Loucy (cell line): ENCODE measurements around the gene MPC1L.

Experiments
- H2AFZ ChIP-seq: fragments of 200-600 bp; sonication (generic); 2 replicates; pipeline ENCODE4 v1.6.0; 2016; ENCODE audit warnings: antibody characterized with exemption, mild to moderate bottlenecking, low read length, moderate library complexity
- H3F3A ChIP-seq: fragments of 200-600 bp; 2 replicates; pipeline ENCODE4 v1.6.0; 2016; ENCODE audit warnings: antibody characterized with exemption, low read depth, mild to moderate bottlenecking
- H3K27me3 ChIP-seq: fragments of 200-600 bp; sonication (generic); 2 replicates; pipeline ENCODE4 v1.6.1; 2014; ENCODE audit warnings: low read length, mild to moderate bottlenecking; ENCODE audit not compliant: insufficient read depth, poor library complexity, severe bottlenecking
- H3K36me3 ChIP-seq: fragments of 200-600 bp; sonication (generic); 2 replicates; pipeline ENCODE4 v1.6.1; 2016; ENCODE audit warnings: low read length; ENCODE audit not compliant: insufficient read depth
- H3K4me1 ChIP-seq: fragments of 200-600 bp; sonication (generic); 2 replicates; pipeline ENCODE4 v1.5.1; 2014; ENCODE audit warnings: low read length, mild to moderate bottlenecking; ENCODE audit not compliant: insufficient read depth, poor library complexity, severe bottlenecking
- H3K4me2 ChIP-seq: fragments of 200-600 bp; sonication (generic); 2 replicates; pipeline ENCODE4 v1.6.0; 2014; ENCODE audit warnings: antibody characterized with exemption, low read length, low read depth, mild to moderate bottlenecking; ENCODE audit not compliant: poor library complexity, severe bottlenecking
- H3K4me3 ChIP-seq: fragments of 200-600 bp; sonication (generic); 2 replicates; pipeline ENCODE4 v1.5.1; 2014; ENCODE audit warnings: low read length, mild to moderate bottlenecking, mixed read lengths; ENCODE audit not compliant: poor library complexity, severe bottlenecking
- H3K79me2 ChIP-seq: fragments of 200-600 bp; sonication (generic); 2 replicates; pipeline ENCODE4 v1.6.1; 2014; ENCODE audit warnings: low read length; ENCODE audit not compliant: insufficient read depth
- H3K9ac ChIP-seq: fragments of 200-600 bp; sonication (generic); 2 replicates; pipeline ENCODE4 v1.6.0; 2014; ENCODE audit warnings: mild to moderate bottlenecking, low read depth, low read length, moderate library complexity; ENCODE audit not compliant: poor library complexity, severe bottlenecking
- H3K9me2 ChIP-seq: fragments of 200-600 bp; sonication (generic); replicated peaks from 2 replicates; pipeline ENCODE4 v1.6.1; 2016; ENCODE audit warnings: low read depth, low read length, mixed read lengths
- H3K9me3 ChIP-seq: fragments of 200-600 bp; sonication (generic); 2 replicates; pipeline ENCODE4 v1.6.1; 2014; ENCODE audit warnings: mild to moderate bottlenecking, antibody characterized with exemption, low read length, low read depth; ENCODE audit not compliant: insufficient read depth
- H4K20me1 ChIP-seq: fragments of 200-600 bp; sonication (generic); 2 replicates; pipeline ENCODE4 v1.6.0; 2014; ENCODE audit warnings: antibody characterized with exemption, low read length, mild to moderate bottlenecking; ENCODE audit not compliant: insufficient read depth, poor library complexity, severe bottlenecking
- EZH2phosphoT487 ChIP-seq: fragments of 200-600 bp; IDR thresholded peaks from 2 replicates; pipeline ENCODE4 v1.6.1; 2018; ENCODE audit warnings: antibody characterized with exemption, mild to moderate bottlenecking, moderate library complexity, borderline replicate concordance
- TF ChIP-seq, protein P1 (sequence below): fragments of 200-600 bp; sonication (generic); conservative IDR thresholded peaks from 2 replicates; pipeline ENCODE4 v1.5.1; 2014; ENCODE audit warnings: mild to moderate bottlenecking, antibody characterized with exemption, low read length

Gene MPC1L

DNA sequence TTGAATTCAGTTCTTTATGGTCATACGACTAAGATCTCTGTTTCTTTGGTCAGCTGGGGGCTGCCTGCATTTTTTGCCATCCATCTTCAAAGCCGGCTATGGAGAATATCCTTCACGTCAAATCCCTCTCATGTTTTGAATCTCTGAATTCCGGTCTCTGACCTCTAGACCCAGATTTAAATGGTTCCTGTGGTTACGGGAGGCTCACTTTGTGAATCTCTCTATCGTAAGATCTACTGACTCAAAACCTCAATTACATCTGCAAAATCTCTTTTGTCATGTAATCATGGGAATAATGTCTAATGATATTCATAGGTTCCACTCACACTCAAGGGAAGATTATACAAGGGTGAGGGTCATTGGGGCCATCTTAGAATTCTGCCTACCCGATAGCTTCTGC is 5.7 kb upstream of the MPC1L start:
- Histone ChIP-seq H3K4me1 (no peaks in the 10 kb centered on the region), H3K79me2 (no peaks in the 10 kb centered on the region), H3K36me3 (no peaks in the 10 kb centered on the region), H4K20me1 (no peaks in the 10 kb centered on the region), H2AFZ (no peak overlapping the region), H3F3A (no peaks in the 10 kb centered on the region), H3K9ac (no peak overlapping the region), H3K4me2 (no peak overlapping the region), H3K27me3 (no peaks in the 10 kb centered on the region), H3K4me3 (no peak overlapping the region), H3K9me2 (no peaks in the 10 kb centered on the region), H3K9me3 (no peaks in the 10 kb centered on the region)
- no peak for TF ChIP-seq EZH2phosphoT487
- TF ChIP-seq, protein P1, sequence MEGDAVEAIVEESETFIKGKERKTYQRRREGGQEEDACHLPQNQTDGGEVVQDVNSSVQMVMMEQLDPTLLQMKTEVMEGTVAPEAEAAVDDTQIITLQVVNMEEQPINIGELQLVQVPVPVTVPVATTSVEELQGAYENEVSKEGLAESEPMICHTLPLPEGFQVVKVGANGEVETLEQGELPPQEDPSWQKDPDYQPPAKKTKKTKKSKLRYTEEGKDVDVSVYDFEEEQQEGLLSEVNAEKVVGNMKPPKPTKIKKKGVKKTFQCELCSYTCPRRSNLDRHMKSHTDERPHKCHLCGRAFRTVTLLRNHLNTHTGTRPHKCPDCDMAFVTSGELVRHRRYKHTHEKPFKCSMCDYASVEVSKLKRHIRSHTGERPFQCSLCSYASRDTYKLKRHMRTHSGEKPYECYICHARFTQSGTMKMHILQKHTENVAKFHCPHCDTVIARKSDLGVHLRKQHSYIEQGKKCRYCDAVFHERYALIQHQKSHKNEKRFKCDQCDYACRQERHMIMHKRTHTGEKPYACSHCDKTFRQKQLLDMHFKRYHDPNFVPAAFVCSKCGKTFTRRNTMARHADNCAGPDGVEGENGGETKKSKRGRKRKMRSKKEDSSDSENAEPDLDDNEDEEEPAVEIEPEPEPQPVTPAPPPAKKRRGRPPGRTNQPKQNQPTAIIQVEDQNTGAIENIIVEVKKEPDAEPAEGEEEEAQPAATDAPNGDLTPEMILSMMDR, result no peak

DNA sequence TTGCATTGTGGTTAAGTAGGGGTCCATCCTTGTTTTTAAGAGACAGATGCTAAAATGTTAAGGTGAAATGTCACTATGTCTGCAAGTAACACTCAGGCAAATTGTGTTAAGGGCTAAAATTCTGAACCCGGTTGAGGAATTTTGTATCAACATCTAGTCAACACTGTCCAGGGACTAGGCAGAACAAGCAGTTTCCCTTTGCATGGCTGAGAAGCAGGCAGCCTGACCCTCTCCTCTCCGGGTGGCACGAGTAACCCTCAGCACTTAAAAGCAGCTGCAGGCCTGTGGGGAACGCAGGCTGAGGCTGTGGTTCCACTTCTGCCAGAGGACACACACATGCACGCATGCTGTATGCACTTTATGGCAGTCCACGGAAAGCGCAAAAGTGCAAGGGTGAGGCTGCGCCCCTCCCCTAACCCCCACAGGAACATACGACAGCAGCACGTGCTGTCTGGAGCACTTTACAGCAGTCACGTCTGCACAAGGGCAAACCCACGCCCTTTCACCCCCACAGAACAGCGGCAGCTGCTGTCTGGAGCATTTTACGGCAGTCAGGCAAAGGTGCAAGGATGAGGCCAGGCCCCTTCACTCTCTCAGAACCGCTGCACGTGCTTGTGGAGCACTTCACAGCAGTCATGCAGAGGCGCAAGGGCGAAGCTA is 619 bp upstream of the MPC1L start:
- H3K4me3 ChIP-seq, result no peak overlapping the region
- no peaks in the 10 kb centered on the region for H3K9me3 ChIP-seq
- no peak overlapping the region for H3K4me2 ChIP-seq
- H3K36me3 ChIP-seq, result peaks cover 2% of the 10 kb centered on the region; the same call in 1 of the 2 replicates
- H2AFZ ChIP-seq, result no peak overlapping the region
- TF ChIP-seq EZH2phosphoT487, result no peak
- TF ChIP-seq, protein P1, result no peak
- no peaks in the 10 kb centered on the region for H3K79me2 ChIP-seq
- no peaks in the 10 kb centered on the region for H3K27me3 ChIP-seq
- H3F3A ChIP-seq, result no peaks in the 10 kb centered on the region
- H4K20me1 ChIP-seq, result no peaks in the 10 kb centered on the region
- no peaks in the 10 kb centered on the region for H3K9me2 ChIP-seq
- H3K4me1 ChIP-seq, result no peaks in the 10 kb centered on the region
- H3K9ac ChIP-seq, result no peak overlapping the region

GRCh38 chrX:40623665-40624064 is 437 bp downstream of the MPC1L start:
- Histone ChIP-seq H3K36me3 (peaks cover 13% of the 10 kb centered on the region; the same call in 1 of the 2 replicates), H3K9ac (no peak overlapping the region), H3K4me2 (no peak overlapping the region), H2AFZ (no peak overlapping the region), H3K4me3 (no peak overlapping the region), H3K4me1 (no peaks in the 10 kb centered on the region), H3F3A (no peaks in the 10 kb centered on the region), H3K79me2 (no peaks in the 10 kb centered on the region), H3K27me3 (no peaks in the 10 kb centered on the region), H4K20me1 (no peaks in the 10 kb centered on the region), H3K9me2 (no peaks in the 10 kb centered on the region), H3K9me3 (no peaks in the 10 kb centered on the region)
- no peak for TF ChIP-seq EZH2phosphoT487
- TF ChIP-seq, protein P1, result no peak
